HFF-Myc (cell line): Measurements from ENCODE around the gene PMIS2.

ENCODE experiments used
- DNase-seq: peaks from one replicate; pipeline ENCODE4 v3.0.0-alpha.2; 2011; ENCODE audit warnings: low read depth; ENCODE audit errors: extremely low read depth
- H3K4me3 ChIP-seq: replicated peaks from 2 replicates; pipeline ENCODE4 v1.5.1; 2011; ENCODE audit warnings: low read depth, mild to moderate bottlenecking, control low read depth, low read length
- CTCF ChIP-seq: IDR thresholded peaks from 2 replicates; pipeline ENCODE4 v1.5.1; 2012; ENCODE audit warnings: mild to moderate bottlenecking, low read depth, low read length, control low read depth; ENCODE audit errors: missing control alignments

PMIS2 gene

DNA sequence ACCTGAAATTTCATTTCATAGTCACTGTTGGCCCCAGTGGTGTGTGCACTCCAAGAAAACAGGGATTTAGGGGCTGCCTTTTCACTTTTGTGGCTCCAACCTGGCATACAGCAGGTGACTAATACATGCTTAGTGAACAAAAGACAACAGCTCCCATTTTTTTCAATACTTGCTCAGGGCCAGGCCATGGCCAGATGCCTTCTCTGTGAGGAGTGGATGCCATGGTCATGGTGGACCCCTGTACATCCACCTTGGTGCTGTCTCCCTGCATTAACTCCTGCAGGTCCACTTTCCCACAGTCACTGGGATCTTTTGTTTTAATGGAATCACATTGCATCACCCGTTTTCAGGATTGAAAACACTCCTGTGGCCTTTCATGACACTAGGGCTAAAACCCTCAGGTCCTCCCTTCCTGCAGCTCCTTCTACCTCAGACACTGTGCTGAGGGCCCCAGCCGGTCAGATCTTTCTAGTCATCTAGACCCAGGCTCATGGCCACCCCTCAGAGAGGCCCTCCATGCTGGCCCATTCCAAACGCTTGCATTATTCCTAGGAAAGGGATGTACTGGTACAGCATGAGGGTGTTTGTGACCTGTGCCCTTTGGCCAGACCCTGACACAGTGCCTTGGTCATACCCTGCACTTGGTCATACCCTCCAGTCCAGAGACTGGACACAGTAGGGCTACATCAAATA is 41.7 kb upstream of the PMIS2 start:
- no peak for TF ChIP-seq CTCF

DNA sequence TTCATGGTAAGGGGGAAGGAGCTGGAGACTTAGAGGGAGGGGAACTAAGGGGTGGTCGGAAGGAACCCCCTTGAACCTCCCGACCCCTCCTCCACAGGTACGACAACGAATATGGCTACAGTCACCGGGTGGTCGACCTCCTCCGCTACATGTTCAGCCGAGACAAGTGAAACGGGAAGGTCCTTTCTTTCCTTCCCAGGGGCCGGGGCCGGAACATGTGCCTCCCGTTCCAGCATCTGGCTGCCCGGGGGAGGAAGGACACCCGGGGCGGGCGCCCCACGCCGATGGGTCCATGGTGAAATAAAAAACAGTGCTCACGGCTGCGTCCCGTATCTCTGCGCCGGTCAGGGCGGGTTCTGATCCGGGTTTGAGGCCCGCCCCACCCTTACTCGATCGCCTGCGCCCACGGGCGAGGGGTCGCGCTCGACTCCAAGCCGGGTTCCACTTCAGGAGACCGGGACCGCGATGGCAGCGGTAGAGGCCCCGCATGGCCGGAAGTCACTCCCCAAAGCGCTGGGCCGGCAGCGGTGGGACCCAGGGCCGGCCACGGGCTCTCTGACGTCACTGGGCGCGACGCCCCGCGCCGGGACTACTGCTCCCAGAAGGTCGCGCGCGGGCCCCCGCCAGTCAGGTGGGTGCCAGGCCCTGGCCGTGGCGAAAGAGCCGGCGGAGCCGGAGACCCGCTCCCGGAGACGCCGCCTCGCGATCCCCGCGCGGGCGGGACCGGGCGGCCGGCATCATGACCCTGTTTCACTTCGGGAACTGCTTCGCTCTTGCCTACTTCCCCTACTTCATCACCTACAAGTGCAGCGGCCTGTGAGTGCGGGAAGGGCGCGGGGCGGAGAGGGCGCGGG is 40.7 kb upstream of the PMIS2 start, which contains the start of gene TMEM147:
TMEM147 (plus strand) TSS at position 626 of the 854 bp plus-strand sequence; CDS start at position 740, 114 bp downstream.
- DNase-seq: peak; percentile 38
- peak within 1 kb of the TSS; percentile 96 for H3K4me3 ChIP-seq
- TF ChIP-seq CTCF: no peak

More for the DNA sequence above, 41.7 kb upstream of the PMIS2 start:
- DNase-seq: no peak
- H3K4me3 ChIP-seq: peak overlapping the region; percentile 96

- DNase-seq: no peak
- peak overlapping the region; percentile 96 for H3K4me3 ChIP-seq
- TF ChIP-seq CTCF: no peak
Observed at GRCh38 chr19:35545855-35546381, 40.1 kb upstream of the PMIS2 start.

DNA sequence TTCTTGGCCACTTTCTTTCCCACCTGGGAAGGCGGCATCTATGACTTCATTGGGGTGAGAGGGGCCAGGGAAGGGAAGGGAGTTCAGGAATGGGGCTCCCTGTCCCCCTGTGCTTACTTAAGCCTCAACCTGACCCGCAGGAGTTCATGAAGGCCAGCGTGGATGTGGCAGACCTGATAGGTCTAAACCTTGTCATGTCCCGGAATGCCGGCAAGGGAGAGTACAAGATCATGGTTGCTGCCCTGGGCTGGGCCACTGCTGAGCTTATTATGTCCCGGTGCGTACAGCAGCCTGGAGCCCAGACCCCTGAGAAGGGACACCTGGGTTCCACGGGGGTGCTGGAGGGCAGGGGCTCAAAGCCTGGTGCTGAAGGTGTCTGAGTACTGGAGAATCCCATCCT is 39.4 kb upstream of the PMIS2 start:
- no peak for TF ChIP-seq CTCF
- peak overlapping the region; percentile 96 for H3K4me3 ChIP-seq
- DNase-seq: no peak

- TF ChIP-seq CTCF: peak; percentile 72
- no peak for DNase-seq
- no peak overlapping the region for H3K4me3 ChIP-seq
Observed at GRCh38 chr19:35549174-35549788, 36.7 kb upstream of the PMIS2 start.

DNA sequence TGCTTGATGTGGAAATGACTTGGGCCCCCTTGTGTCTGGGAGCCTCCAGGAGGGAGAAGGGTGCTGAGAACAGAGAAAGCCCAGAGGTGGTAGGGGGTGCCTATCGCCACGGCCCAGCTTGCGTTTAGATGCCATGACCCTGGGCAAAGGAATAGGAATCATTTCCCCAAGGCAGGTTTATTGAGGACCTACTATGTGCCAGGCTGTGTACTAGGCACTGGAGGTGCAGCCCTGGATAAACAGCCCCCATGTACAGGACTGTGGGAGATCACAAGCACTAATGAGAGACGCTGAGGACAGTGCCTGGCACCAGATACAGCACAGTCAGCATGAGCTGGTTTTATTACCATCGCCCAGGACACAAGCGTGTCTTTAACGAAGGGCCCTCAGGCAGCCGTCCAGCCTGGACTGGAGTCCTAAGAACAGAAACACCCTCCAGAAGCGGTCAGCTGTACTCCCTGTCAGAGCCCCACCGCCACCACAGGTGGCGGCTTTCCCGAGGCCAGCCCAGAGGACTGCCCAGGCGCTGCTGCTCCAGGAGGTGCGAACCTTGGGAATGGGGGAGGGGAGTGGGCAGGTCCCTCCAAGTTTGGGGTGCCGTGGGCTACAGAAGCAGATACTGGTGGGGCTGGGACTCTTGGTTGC is 36.0 kb upstream of the PMIS2 start:
- no peak for TF ChIP-seq CTCF
- no peak overlapping the region for H3K4me3 ChIP-seq
- no peak for DNase-seq
